Memory B cell (primary cell): ENCODE data around the gene ARHGAP5.

Source experiments
- ATAC-seq: fragments of 150-1000 bp; cut with Tn5 transposase; 2 replicates; pipeline ENCODE4 v1.10.0; 2021; ENCODE audit warnings: low read depth, mild to moderate bottlenecking, moderate library complexity
- DNase-seq, 2 donors: peaks; one replicate each; pipeline ENCODE4 v3.0.0; 2022; ENCODE audit warnings: low spot score in 2 of 2
- H3K27ac Mint-ChIP-seq: one replicate; pipeline ENCODE4 v1.8.0; 2022; ENCODE audit warnings: mild to moderate bottlenecking, moderate library complexity, mixed read lengths
- H3K27me3 Mint-ChIP-seq: one replicate; pipeline ENCODE4 v1.8.0; 2022; ENCODE audit warnings: mixed read lengths
- H3K36me3 Mint-ChIP-seq: one replicate; pipeline ENCODE4 v1.8.0; 2022; ENCODE audit warnings: mild to moderate bottlenecking, mixed read lengths
- H3K4me1 Mint-ChIP-seq: one replicate; pipeline ENCODE4 v1.8.0; 2022; ENCODE audit warnings: mixed read lengths
- H3K4me3 Mint-ChIP-seq: one replicate; pipeline ENCODE4 v1.8.0; 2022; ENCODE audit warnings: mild to moderate bottlenecking, moderate library complexity, mixed read lengths
- H3K9me3 Mint-ChIP-seq: one replicate; pipeline ENCODE4 v1.8.0; 2022; ENCODE audit warnings: mixed read lengths

Gene ARHGAP5

GRCh38 chr14:32059702-32060101 is 17.4 kb upstream of the ARHGAP5 start:
- H3K4me3 Mint-ChIP-seq = no peak overlapping the region
- DNase-seq = no peak
- H3K9me3 Mint-ChIP-seq = no peaks in the 10 kb centered on the region

DNA sequence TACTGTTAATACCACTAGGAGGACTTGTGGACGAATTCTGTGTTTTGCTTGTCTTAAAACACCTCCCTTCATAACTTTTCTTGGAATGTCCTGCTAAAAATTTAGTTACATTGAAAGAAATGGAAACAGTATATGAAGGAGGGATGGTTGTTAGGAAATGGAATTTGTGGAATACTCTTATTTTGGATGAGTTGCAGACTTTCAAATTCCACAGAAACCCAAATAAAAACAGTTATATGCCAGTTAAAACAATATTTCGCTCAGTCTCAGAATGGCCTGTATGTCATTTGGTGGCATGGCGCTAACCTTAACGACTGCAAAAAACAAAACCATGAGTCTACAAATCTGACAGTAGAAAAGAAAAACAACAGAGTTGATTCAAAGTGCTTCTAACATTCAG is 12.2 kb upstream of the ARHGAP5 start:
- Mint-ChIP-seq H3K9me3 (no peaks in the 10 kb centered on the region), H3K27me3 (peaks cover 3% of the 10 kb centered on the region), H3K4me1 (no peaks in the 10 kb centered on the region), H3K27ac (no peak overlapping the region), H3K36me3 (no peaks in the 10 kb centered on the region), H3K4me3 (no peak overlapping the region)
- no peak for ATAC-seq
- DNase-seq = no peak

More at GRCh38 chr14:32059702-32060101, 17.4 kb upstream of the ARHGAP5 start:
- H3K27me3 Mint-ChIP-seq = peaks cover 8% of the 10 kb centered on the region
- no peaks in the 10 kb centered on the region for H3K4me1 Mint-ChIP-seq
- no peak for ATAC-seq
- H3K27ac Mint-ChIP-seq = no peak overlapping the region
- H3K36me3 Mint-ChIP-seq = no peaks in the 10 kb centered on the region

DNA sequence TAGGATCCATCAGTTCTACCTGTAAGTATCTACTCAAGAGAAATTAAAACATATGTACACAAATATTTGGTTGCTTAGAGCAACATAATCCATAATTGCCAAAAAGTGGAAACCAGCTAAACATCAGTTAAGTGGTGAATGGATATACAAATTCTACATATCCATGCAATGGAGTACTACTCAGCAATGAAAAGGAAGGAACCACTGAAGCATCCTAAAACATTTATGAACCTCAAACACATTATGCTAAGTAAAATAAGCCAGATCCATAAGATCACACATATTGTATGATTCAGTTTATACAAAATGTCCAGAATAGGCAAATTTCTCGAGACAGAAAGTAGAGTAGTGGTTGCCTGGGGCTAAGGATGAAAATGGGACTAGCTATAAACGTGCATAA is 8.4 kb upstream of the ARHGAP5 start:
- Mint-ChIP-seq H3K9me3 (no peaks in the 10 kb centered on the region), H3K27ac (no peak overlapping the region), H3K4me1 (peaks cover 4% of the 10 kb centered on the region), H3K36me3 (no peaks in the 10 kb centered on the region), H3K27me3 (peaks cover 1% of the 10 kb centered on the region), H3K4me3 (no peak overlapping the region)
- no peak for ATAC-seq
- DNase-seq = no peak

- DNase-seq (no peak), ATAC-seq (no peak)
- Mint-ChIP-seq H3K9me3 (no peaks in the 10 kb centered on the region), H3K4me3 (no peak overlapping the region), H3K27ac (no peak overlapping the region), H3K4me1 (peaks cover 6% of the 10 kb centered on the region), H3K27me3 (no peaks in the 10 kb centered on the region), H3K36me3 (no peaks in the 10 kb centered on the region)
These were observed 6.8 kb upstream of the ARHGAP5 start for GRCh38 chr14:32070282-32070681.

GRCh38 chr14:32072676-32073075 is 4.4 kb upstream of the ARHGAP5 start:
- no peak overlapping the region for H3K27ac Mint-ChIP-seq
- DNase-seq (no peak), ATAC-seq (no peak)
- H3K27me3 Mint-ChIP-seq = no peaks in the 10 kb centered on the region
- peaks cover 3% of the 10 kb centered on the region for H3K36me3 Mint-ChIP-seq
- no peaks in the 10 kb centered on the region for H3K9me3 Mint-ChIP-seq
- peaks cover 11% of the 10 kb centered on the region for H3K4me1 Mint-ChIP-seq
- no peak overlapping the region for H3K4me3 Mint-ChIP-seq

DNA sequence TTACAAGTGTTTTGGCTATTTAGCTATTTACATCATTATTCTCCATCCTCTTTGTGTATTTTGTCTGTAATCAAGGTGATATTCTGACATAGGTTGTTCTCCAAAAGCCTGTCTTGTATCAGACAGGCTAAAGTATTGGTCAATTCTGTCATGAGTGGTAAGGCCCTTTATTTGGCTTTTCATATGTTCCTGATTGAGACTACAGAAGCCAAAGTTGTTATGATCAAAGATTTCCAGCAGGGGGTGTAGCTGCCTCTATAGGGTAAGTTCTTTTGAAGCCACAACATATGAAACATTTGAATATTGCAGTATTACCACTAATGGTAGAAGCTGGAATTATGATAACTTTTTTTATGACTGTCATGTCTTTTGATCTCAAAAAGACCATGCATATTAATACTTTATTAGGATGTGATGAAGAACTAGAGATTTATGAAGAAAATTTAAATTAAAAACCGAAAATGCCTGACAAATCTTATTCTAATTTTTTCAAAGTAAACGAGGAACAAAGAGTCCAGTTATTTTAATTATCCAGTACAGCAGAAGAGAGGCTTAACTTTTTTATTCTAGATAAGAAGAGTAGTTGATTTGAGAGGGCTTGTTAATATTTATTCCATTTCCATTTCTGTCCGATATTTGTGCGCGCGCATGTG is 3.4 kb upstream of the ARHGAP5 start:
- DNase-seq (peak; percentile 27 to 71), ATAC-seq (peak; percentile 31)
- H3K4me3 Mint-ChIP-seq = no peak overlapping the region
- H3K27ac Mint-ChIP-seq = no peak overlapping the region
- peaks cover 18% of the 10 kb centered on the region for H3K4me1 Mint-ChIP-seq
- H3K36me3 Mint-ChIP-seq = peaks cover 3% of the 10 kb centered on the region
- no peaks in the 10 kb centered on the region for H3K27me3 Mint-ChIP-seq
- no peaks in the 10 kb centered on the region for H3K9me3 Mint-ChIP-seq

GRCh38 chr14:32074887-32075572 is 2.1 kb upstream of the ARHGAP5 start:
- peaks cover 3% of the 10 kb centered on the region for H3K36me3 Mint-ChIP-seq
- no peak for DNase-seq
- H3K4me3 Mint-ChIP-seq = no peak overlapping the region
- peaks cover 23% of the 10 kb centered on the region for H3K4me1 Mint-ChIP-seq
- no peak overlapping the region for H3K27ac Mint-ChIP-seq
- H3K9me3 Mint-ChIP-seq = no peaks in the 10 kb centered on the region
- ATAC-seq = no peak
- no peaks in the 10 kb centered on the region for H3K27me3 Mint-ChIP-seq

- ATAC-seq (no peak), DNase-seq (no peak)
- H3K27me3 Mint-ChIP-seq = no peaks in the 10 kb centered on the region
- H3K9me3 Mint-ChIP-seq = no peaks in the 10 kb centered on the region
- peak overlapping the region; percentile 96 for H3K27ac Mint-ChIP-seq
- H3K4me1 Mint-ChIP-seq = peaks cover 23% of the 10 kb centered on the region
- peaks cover 3% of the 10 kb centered on the region for H3K36me3 Mint-ChIP-seq
- peak overlapping the region; percentile 99 for H3K4me3 Mint-ChIP-seq
These were observed 1.3 kb upstream of the ARHGAP5 start for GRCh38 chr14:32075672-32076277.

- peak overlapping the region; percentile 99 for H3K4me3 Mint-ChIP-seq
- H3K27ac Mint-ChIP-seq = peak overlapping the region; percentile 96
- no peaks in the 10 kb centered on the region for H3K27me3 Mint-ChIP-seq
- H3K9me3 Mint-ChIP-seq = no peaks in the 10 kb centered on the region
- peaks cover 3% of the 10 kb centered on the region for H3K36me3 Mint-ChIP-seq
- peaks cover 26% of the 10 kb centered on the region for H3K4me1 Mint-ChIP-seq
- ATAC-seq (peak; percentile 62), DNase-seq (peak; percentile 68 to 74)
These were observed 625 bp upstream of the ARHGAP5 start for GRCh38 chr14:32076278-32077080.

DNA sequence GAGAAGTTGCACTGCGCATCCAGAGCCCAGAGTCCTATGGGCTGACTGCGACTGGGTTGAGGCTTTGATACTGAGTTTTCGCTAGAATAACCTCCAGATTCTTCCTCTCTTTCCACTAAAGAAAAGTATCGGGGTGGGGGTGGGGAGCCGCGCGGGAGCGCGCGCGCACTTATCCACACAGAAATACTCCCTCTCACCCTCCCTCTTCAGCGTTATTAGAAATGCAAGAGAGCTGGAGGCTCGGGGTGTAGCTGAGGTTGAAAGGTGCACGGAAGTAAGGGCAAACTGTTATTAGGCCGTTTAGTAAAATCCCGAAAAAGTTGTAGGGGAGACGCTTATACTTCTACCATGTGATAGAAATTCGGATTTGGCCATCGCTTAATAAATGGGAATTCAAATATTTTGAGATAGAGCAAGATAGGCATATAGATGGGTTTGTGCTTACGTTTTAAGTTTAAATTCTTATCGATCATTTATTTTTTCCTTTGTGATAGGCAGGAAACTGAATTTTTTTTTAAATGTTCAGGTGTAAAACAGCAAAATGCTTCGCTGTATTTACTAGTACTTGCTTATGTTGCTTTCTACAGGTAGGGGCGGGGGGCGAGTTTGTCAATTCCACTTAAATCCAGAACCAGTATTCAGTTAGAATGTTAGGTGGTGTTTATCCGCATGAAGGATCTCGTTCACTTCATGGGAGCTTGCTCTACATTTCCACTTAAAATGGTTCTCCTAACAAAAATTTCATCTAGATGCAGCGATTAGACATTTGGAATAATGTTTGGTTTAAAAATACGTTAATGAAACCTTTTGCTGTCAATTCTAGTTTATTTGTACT is 1.1 kb downstream of the ARHGAP5 start:
- Mint-ChIP-seq H3K4me3 (peak overlapping the region; percentile 99), H3K9me3 (no peaks in the 10 kb centered on the region), H3K36me3 (peaks cover 5% of the 10 kb centered on the region), H3K27ac (peak overlapping the region; percentile 96), H3K27me3 (no peaks in the 10 kb centered on the region), H3K4me1 (peaks cover 30% of the 10 kb centered on the region)
- peak; percentile 2 for ATAC-seq
- DNase-seq = no peak

DNA sequence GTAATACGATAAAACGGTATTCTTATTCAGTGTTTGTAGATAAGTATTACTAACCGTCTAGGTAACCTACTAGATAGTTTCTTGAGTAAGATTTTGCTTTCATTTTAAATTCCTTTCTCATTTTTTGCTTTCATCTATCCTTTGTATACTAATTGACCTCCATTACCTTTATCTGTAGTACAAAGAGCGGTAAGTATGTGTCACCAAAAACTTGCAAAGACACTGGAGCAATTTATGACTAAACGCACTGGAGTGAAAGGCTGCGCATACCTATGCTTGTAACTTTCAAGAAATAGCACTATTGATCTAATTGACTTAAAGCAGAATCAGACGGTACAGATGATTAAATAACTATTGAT is 1.7 kb downstream of the ARHGAP5 start:
- ATAC-seq = no peak
- DNase-seq = no peak
- H3K9me3 Mint-ChIP-seq = no peaks in the 10 kb centered on the region
- peaks cover 5% of the 10 kb centered on the region for H3K36me3 Mint-ChIP-seq
- peaks cover 32% of the 10 kb centered on the region for H3K4me1 Mint-ChIP-seq
- H3K4me3 Mint-ChIP-seq = peak overlapping the region; percentile 99
- no peaks in the 10 kb centered on the region for H3K27me3 Mint-ChIP-seq
- no peak overlapping the region for H3K27ac Mint-ChIP-seq

GRCh38 chr14:32079264-32079663 is 2.2 kb downstream of the ARHGAP5 start:
- H3K27me3 Mint-ChIP-seq = no peaks in the 10 kb centered on the region
- H3K27ac Mint-ChIP-seq = no peak overlapping the region
- ATAC-seq (no peak), DNase-seq (no peak)
- H3K36me3 Mint-ChIP-seq = peaks cover 5% of the 10 kb centered on the region
- no peaks in the 10 kb centered on the region for H3K9me3 Mint-ChIP-seq
- H3K4me3 Mint-ChIP-seq = no peak overlapping the region
- peaks cover 33% of the 10 kb centered on the region for H3K4me1 Mint-ChIP-seq

GRCh38 chr14:32080001-32080510 is 3.0 kb downstream of the ARHGAP5 start:
- DNase-seq = no peak
- ATAC-seq = no peak
- peaks cover 5% of the 10 kb centered on the region for H3K36me3 Mint-ChIP-seq
- H3K27ac Mint-ChIP-seq = no peak overlapping the region
- no peaks in the 10 kb centered on the region for H3K9me3 Mint-ChIP-seq
- peaks cover 33% of the 10 kb centered on the region for H3K4me1 Mint-ChIP-seq
- no peak overlapping the region for H3K4me3 Mint-ChIP-seq
- H3K27me3 Mint-ChIP-seq = no peaks in the 10 kb centered on the region
